Endothelial cell (in vitro differentiated cells): ENCODE results near the gene CCDC149. TPM values are rescaled to one million over a fixed set of nuclear protein-coding genes. Genes with fewer than 3 reads are reported as not detected.

ENCODE experiments used
- DNase-seq: peaks from one replicate; pipeline ENCODE4 v3.0.0; 2021; ENCODE audit warnings: low spot score
- H3K27ac Mint-ChIP-seq: one replicate; pipeline ENCODE4 v1.8.0; 2021; ENCODE audit warnings: mixed read lengths, inconsistent platforms; ENCODE audit not compliant: unreplicated experiment
- H3K27me3 Mint-ChIP-seq: one replicate; pipeline ENCODE4 v1.8.0; 2021; ENCODE audit warnings: mild to moderate bottlenecking, moderate library complexity, mixed read lengths, inconsistent platforms; ENCODE audit not compliant: unreplicated experiment
- H3K36me3 Mint-ChIP-seq: one replicate; pipeline ENCODE4 v1.8.0; 2021; ENCODE audit warnings: mild to moderate bottlenecking, low read depth, mixed read lengths, inconsistent platforms; ENCODE audit not compliant: unreplicated experiment
- H3K4me1 Mint-ChIP-seq: one replicate; pipeline ENCODE4 v1.8.0; 2021; ENCODE audit warnings: mild to moderate bottlenecking, mixed read lengths, inconsistent platforms; ENCODE audit not compliant: unreplicated experiment
- H3K4me3 Mint-ChIP-seq: one replicate; pipeline ENCODE4 v1.8.0; 2021; ENCODE audit warnings: mild to moderate bottlenecking, mixed read lengths, inconsistent platforms; ENCODE audit not compliant: unreplicated experiment
- H3K9me3 Mint-ChIP-seq: one replicate; pipeline ENCODE4 v1.8.0; 2021; ENCODE audit warnings: mixed read lengths, inconsistent platforms; ENCODE audit not compliant: unreplicated experiment
- total RNA-seq: library from RNA; stranded (reverse); fragmentation: NEBNext Ultra II Directional; extraction: Animal tissue kit (Norgen Biotek cat#: 25700); gene quantifications from one replicate; pipeline ENCODE4 v1.2.1, GENCODE V29; 2021; ENCODE audit not compliant: unreplicated experiment
- TF ChIP-seq, protein P1 (sequence below): fragments of 200-600 bp; sonication (generic); IDR thresholded peaks from one replicate; pipeline ENCODE4 v1.5.0; 2021; ENCODE audit warnings: antibody characterized with exemption; ENCODE audit not compliant: unreplicated experiment

CCDC149 gene
- total RNA-seq, 1 donor from 2014 or later, result 4.0 TPM

DNA sequence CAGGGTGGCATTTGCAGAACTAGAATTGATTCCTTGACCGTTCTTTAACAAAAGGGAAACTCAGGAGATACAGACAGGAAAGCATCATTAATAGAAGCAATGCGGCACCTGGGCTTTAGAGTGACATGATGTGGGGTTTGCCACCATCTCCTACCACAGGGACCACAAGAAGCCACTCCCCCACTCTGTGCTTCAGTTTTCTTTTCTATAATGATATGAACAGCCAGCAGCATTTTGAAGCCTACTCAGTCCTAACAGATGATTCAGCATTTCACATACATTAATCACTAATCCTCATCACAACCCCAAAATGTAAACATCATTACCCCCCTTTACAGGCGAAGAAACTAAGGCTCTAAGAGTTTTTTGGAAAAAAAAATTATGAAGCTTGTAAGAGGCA is 22.9 kb downstream of the CCDC149 start:
- TF ChIP-seq, protein P1, sequence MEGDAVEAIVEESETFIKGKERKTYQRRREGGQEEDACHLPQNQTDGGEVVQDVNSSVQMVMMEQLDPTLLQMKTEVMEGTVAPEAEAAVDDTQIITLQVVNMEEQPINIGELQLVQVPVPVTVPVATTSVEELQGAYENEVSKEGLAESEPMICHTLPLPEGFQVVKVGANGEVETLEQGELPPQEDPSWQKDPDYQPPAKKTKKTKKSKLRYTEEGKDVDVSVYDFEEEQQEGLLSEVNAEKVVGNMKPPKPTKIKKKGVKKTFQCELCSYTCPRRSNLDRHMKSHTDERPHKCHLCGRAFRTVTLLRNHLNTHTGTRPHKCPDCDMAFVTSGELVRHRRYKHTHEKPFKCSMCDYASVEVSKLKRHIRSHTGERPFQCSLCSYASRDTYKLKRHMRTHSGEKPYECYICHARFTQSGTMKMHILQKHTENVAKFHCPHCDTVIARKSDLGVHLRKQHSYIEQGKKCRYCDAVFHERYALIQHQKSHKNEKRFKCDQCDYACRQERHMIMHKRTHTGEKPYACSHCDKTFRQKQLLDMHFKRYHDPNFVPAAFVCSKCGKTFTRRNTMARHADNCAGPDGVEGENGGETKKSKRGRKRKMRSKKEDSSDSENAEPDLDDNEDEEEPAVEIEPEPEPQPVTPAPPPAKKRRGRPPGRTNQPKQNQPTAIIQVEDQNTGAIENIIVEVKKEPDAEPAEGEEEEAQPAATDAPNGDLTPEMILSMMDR, result no peak
- Mint-ChIP-seq H3K9me3 (no peaks in the 10 kb centered on the region), H3K27ac (no peak overlapping the region), H3K4me1 (no peaks in the 10 kb centered on the region), H3K36me3 (no peaks in the 10 kb centered on the region), H3K27me3 (no peaks in the 10 kb centered on the region), H3K4me3 (no peak overlapping the region)
- DNase-seq, result no peak

DNA sequence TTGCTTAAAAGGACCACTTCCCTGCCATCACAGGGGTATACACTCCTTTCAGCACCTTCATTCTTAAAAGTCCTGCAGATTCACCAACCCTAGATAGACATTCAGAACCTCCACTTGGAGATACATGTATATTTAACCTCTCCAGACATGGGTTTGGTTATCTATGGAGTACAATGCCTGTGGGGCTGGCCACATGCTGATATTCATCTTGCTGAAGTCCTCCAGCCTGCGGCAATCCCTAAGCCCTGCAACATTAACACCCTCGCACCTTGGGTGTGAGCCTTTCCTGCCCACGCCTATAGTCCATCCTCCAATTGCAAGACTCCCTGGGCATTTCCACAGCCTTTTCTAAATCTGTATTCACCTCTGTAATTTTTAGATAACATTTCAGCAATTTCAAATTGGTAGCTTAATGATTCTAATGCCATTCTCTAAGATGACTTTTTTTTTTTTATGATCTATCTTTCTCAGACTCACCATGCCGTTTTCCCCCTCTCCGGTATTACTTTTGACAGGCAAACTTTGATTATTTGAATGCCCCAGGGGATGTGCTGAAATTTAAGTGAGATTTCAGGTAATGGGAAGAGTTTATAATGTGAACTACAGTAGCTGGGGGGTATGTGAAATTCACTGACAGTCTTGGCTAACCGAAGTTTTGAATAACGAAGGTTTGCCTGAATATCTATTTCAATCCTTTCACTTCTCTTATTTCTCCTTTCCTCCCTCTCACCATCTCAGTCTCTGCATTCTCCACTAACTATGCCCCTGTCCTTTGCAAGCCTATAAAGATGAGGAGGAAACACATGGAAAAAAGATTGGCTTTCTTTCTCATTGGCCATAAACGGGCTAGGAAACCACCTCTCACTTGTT is 24.1 kb downstream of the CCDC149 start:
- TF ChIP-seq, protein P1, result no peak
- Mint-ChIP-seq H3K4me1 (no peaks in the 10 kb centered on the region), H3K9me3 (no peaks in the 10 kb centered on the region), H3K27me3 (no peaks in the 10 kb centered on the region), H3K36me3 (no peaks in the 10 kb centered on the region), H3K27ac (no peak overlapping the region), H3K4me3 (no peak overlapping the region)
- no peak for DNase-seq

DNA sequence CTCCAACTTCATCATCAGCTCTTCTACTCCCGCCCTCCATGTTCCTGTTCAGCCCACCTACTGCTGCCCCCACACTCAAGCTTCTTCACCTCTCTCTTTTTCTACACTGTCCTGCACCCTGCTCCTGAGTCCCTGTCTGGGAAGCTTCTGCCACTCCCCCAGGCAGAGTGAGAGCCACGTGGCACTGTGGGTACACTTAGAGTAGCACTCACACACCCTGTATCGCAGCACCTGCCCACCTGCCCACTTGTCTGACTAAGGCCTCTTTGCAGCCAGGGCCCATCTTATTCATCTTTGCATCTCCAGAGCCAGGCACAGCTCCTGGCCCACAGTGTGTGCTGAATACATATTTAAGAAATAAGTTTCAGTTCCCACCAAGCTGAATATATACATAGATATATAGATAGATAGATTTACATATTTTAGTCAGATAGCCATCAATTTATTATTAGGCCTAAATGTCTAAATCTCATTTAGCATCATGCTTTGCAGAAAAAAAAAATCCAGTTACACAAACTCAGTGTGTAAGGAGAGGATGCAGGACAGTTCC is 24.9 kb downstream of the CCDC149 start:
- Mint-ChIP-seq H3K27ac (no peak overlapping the region), H3K9me3 (no peaks in the 10 kb centered on the region), H3K4me3 (no peak overlapping the region), H3K4me1 (no peaks in the 10 kb centered on the region), H3K36me3 (no peaks in the 10 kb centered on the region), H3K27me3 (no peaks in the 10 kb centered on the region)
- no peak for DNase-seq
- TF ChIP-seq, protein P1, result no peak

DNA sequence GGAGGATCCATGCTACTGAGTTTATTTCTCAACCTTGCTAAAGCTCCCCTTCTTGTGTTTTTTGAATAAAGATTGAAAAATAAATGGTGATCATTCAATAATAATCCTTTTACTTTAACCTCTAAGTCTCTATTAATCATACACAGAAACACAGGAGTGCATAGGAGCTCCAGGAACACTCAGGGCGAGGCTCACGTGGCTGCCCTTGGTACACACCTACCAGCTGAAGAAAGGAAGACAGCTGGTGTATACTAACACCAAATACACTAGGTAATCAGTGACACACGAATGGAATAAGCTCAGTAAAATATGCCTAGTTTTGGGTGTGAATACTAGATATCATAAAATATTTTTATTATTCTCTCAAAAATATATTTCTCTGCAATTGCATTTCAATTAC is 26.2 kb downstream of the CCDC149 start:
- H3K9me3 Mint-ChIP-seq, result no peaks in the 10 kb centered on the region
- no peak for DNase-seq
- H3K4me3 Mint-ChIP-seq, result no peak overlapping the region
- TF ChIP-seq, protein P1, result no peak
- no peaks in the 10 kb centered on the region for H3K27me3 Mint-ChIP-seq
- no peaks in the 10 kb centered on the region for H3K4me1 Mint-ChIP-seq
- no peak overlapping the region for H3K27ac Mint-ChIP-seq
- H3K36me3 Mint-ChIP-seq, result no peaks in the 10 kb centered on the region

DNA sequence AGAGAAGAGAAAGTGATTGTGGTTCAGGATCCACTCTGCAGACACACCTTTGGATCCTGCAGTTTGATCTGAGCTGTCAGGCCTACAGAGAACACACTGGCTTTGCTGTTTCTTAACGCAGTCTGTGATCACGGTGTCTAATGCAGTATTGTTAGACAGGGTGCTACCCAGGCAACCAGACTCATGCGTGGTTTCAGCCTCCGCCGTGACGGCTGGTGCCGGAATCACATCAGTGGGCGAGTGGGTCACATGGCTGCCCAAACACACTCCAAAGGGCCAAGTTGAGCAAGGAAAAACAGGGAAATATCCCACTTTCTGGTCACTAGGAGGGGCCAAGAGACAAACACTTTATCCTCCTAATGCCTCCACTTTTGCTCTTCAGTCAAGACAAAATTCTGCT is 27.5 kb downstream of the CCDC149 start:
- Mint-ChIP-seq H3K4me3 (no peak overlapping the region), H3K27me3 (no peaks in the 10 kb centered on the region), H3K4me1 (no peaks in the 10 kb centered on the region), H3K9me3 (no peaks in the 10 kb centered on the region), H3K27ac (no peak overlapping the region), H3K36me3 (no peaks in the 10 kb centered on the region)
- no peak for DNase-seq
- TF ChIP-seq, protein P1, result no peak
